HG03571 (cell line): Measurements from ENCODE around the gene MTSS2.

Source experiments
- ATAC-seq: cut with Tn5 transposase; IDR thresholded peaks from one replicate; pipeline ENCODE4 v1.9.1; 2021; ENCODE audit not compliant: unreplicated experiment

Gene MTSS2, protein sequence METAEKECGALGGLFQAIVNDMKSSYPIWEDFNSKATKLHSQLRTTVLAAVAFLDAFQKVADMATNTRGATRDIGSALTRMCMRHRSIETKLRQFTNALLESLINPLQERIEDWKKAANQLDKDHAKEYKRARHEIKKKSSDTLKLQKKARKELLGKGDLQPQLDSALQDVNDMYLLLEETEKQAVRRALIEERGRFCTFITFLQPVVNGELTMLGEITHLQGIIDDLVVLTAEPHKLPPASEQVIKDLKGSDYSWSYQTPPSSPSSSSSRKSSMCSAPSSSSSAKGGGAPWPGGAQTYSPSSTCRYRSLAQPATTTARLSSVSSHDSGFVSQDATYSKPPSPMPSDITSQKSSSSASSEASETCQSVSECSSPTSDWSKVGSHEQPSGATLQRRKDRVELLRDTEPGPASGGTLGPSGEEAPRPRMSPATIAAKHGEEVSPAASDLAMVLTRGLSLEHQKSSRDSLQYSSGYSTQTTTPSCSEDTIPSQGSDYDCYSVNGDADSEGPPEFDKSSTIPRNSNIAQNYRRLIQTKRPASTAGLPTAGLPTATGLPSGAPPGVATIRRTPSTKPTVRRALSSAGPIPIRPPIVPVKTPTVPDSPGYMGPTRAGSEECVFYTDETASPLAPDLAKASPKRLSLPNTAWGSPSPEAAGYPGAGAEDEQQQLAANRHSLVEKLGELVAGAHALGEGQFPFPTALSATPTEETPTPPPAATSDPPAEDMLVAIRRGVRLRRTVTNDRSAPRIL

DNA sequence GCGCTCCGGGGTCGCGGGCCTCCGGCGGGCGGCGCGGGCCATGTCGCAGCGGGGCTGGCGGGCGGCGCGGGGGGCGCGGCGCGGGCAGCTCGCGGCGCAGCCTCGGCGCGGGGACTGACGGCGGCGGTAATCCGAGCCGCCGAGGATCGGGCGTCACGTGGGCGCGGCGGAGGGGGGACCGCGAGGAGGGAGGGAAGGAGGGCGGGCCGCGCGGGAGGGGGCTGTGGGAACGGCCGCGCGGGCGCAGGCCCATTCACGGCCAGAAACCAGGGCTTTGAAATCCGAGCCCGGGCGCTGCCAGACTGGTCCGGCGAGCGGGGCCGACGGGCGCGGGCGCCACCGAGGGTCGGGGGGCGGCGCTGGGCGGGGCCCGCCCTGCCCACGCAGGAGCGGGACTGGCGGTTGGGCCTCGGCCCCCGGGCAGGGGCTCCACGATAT is at the start of gene MTSS2:
TSS of gene MTSS2 (minus strand) at position 116 of the 438 bp plus-strand sequence. CDS start 262 bp downstream, outside the sequence.
- no peak for ATAC-seq

DNA sequence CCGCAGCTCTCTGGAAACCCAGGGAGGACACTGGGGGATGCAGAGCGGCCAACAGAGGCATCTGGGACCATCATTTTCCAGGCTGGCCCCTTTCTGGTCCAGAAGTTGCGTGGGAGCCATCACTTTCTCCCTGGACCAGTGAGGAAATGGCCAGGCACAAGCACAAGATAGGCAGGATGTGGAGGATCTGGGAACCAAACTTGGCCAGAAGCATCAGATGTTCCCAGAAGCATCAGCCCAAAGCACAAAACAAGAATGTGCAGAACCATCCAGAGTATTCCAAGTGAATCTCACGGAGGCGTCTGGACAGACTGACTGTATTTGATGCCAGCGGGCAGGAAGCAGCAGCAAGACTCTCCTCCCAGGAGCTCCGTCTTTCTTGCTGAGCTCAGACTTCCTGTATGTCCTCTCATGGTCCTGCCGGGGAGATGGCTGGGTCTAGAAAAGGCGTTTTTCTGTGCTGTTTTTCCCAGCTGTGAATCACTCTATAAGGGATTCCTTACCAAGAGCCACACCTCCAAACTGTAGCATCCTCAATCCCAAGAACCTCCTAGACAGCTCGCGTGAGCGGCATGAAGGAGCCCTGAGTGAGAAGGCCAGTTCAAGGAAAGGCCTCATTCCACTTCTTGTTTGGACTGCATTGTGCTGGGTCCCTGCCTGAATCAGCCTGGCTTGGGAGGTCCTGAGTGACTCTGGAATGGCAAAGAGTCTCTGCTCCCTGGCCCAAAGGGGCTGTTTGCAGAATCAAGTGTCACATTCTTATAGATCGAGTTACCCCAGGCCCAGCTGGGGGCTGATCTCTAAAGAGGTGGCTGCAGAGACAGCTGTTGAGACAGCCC is 49.5 kb upstream of the MTSS2 start:
- no peak for ATAC-seq

DNA sequence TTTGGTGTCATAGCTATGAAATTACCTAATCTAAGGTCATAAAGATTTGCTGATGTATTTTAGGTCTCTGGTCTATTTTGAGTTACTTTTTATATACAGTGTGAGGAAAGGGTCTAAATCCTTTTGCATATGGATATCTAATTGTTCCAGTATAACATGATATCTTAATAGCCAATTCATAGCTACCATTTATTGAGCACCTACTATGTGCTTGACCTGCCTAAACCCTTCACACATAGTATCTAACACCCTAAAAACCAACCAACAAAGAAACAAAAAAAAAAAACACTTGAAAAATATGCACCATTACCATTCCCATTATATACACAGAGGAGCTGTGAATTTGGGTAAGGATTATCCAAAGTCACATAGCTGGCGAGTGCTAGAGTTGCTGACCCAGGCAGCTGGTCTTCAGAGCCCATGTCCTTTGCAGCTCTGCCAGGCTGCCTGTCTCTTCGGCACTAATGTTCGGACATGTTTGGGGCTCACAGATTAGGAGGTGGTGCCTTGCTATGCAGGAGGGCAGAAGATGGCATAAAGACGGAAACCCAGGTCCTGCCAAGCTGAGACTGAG is 48.8 kb upstream of the MTSS2 start:
- no peak for ATAC-seq

DNA sequence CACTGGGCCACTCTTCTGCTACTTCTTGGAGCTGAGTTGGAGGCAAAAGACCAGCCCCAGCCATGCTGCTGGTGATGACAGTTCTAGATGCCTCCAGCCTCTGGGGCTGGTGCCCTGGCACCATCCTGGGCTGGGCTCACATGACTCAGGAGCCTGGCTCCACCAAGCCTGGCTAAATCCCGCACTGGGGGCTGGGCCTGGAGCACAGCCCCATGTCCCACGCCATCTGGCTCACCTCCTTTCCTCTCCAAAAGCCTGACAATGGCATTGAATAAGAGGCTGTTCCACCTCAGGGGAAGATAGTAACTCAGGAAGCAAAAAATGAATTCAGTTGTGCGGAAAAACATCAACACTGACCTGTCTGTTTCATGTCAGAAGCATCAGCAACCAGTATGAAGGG is 45.1 kb upstream of the MTSS2 start:
- ATAC-seq = no peak

DNA sequence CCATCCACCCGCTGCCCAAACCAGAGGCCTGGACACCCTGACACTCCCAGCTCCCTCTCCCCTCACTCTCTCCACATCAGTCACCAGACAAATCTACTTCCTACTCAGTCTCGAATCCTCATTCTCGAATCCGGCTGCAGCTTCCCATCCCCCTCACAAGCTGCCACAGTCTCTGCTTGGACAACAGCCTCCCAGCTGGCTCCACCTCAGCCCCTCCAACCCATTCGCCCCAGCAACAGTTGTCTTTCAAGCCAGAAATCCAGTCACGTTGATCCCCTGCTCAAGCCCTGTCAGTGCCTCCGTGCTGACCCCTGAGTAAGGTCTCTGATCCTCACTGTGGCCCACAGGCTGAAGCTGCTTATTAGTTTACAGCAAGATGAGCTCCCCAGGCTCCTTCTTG is 44.2 kb upstream of the MTSS2 start:
- ATAC-seq = no peak

DNA sequence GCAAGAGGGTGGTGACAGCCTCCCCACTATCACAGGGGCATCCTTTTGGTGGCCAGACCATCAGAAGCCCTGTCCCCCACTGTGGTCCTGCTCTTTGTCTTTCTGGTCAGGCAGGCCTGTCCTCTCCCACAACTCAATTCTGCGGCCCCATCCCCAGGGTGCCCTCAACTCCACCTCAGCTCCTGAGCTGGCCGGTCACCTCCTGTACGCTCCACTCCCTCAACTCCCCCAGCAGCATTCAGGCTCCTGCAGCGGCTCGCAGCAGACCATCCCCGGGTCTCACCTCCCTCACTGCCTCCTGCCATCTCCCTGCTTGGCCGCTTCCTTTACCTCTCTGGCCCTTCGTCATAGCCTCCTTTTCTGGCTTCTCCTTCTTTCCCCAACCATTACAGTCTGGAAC is 43.4 kb upstream of the MTSS2 start:
- ATAC-seq = no peak

DNA sequence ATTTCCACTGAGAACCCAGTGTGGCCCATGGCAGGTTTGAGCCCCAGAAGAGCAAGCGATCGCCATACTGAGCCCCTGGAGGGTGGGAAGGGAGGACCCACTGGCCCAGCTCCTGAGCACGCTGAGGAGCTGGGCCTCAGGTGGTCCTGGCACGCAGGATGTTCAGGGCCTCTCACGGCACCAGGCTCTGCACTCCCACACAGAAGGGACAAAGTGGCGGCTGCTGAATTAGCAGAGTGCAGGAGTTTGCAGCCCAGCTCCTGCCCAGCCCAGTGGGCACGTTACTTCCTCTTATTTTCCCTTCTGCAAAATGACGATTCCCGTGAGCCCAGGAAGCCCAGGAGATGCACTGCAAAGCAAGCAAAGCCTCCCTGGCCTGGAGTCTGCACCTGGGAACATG is 42.3 kb upstream of the MTSS2 start:
- ATAC-seq = no peak

DNA sequence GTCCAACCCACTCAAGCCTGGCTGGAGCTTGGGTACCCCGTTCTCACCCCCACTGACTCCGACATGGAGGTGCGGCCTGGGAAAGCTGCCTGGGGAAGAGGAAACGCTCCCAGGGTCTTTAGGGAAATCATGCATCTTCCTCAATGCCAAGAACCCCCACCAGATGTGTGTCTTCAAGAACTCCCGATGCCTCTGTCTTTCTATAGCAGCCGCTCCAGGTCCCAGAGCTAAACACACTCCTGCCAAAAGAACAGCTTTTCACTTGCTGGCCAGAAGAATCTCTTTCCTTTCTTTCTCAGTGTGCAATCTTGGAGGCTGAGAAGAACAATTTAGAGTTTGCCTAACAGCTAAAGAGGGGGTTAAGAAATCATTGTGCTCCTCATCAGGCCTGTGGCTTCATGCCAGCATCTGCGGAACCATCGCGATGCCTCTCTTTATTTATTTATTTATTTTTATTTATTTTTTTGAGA is 41.1 kb upstream of the MTSS2 start:
- no peak for ATAC-seq

DNA sequence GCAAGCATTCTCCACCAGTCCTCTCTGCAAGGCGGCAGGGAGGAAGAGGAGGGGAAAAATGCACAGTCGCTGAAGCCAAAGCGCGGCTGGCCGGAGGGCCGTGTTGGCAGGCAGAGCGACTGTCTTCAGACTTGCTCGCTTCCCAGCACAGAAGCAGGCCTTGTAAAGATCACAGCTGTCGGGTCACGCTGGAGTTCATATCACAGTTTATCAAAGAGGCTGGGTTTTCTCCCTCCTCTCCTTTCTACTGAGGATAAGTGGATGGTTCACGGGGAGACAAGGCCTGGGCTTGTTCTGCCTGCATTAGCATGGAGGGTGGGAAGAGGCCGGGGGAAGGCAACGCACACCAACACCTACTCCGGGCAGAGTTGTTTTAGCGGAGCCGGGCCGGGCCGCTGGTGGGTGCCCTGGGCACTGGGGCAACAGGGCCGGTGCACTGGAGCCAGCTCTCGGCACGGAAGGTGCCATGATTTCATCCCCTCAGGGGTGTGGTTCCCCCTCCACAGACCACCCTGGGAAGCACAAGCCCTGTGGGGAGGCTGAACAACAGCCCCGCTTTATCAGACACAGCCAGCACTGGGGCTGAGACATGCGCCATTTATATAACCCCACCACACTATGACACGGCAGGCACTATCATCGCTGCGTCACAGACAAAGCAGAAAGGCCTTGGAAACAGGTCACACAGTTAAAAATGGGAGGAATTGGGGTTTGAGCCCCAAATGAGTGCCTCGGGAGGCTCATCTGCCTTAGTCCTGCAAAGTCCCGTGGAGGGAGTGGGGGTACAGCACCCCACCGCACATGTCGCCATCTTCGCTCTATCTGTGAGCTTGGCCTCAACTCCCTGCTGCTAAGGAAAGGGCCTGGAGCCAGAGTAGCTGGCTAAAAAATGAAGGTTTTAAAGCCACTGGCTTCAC is 40.3 kb upstream of the MTSS2 start:
- ATAC-seq = no peak

DNA sequence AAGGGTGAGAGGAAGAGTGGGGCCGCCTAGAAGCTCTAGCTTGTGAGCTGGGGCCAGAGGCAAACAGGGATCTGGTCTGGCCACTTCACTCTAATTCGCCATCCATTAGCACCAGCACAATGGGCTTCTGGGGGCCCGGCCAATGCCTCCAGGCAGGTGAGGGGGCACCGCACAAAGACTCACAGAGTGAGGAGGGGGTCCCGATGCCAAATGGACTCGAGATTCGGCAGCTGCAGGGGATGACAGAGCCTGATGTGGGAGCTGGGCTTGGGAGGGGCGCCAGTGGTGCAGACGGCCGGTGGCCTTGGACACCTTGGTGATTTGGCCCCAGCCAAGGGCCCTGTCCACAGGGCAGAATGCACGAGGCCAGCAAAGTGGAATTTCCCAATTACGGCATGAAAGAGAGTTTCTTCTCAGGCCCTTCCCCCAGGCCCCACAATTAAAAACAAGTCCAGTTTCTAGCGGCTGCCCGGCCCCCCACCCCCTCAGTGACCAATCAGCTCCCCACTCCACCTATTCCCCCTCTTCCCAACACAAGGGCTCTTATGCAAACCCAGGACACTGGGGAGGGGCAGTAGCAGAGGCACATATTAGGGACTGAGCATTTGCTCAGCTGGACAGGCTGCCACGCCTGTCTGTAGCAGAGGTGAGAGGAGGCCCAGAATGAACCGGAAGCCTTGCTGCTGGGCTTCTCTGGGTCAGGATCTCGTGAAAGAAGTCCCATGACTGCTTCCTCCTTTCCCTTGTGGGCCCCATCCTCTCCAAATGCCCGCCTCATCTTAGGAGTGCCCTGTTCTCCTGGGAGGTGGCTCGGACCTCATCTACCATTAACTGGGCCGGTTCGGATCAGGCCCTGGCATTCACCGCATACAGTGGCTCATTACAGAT is 39.4 kb upstream of the MTSS2 start:
- no peak for ATAC-seq

DNA sequence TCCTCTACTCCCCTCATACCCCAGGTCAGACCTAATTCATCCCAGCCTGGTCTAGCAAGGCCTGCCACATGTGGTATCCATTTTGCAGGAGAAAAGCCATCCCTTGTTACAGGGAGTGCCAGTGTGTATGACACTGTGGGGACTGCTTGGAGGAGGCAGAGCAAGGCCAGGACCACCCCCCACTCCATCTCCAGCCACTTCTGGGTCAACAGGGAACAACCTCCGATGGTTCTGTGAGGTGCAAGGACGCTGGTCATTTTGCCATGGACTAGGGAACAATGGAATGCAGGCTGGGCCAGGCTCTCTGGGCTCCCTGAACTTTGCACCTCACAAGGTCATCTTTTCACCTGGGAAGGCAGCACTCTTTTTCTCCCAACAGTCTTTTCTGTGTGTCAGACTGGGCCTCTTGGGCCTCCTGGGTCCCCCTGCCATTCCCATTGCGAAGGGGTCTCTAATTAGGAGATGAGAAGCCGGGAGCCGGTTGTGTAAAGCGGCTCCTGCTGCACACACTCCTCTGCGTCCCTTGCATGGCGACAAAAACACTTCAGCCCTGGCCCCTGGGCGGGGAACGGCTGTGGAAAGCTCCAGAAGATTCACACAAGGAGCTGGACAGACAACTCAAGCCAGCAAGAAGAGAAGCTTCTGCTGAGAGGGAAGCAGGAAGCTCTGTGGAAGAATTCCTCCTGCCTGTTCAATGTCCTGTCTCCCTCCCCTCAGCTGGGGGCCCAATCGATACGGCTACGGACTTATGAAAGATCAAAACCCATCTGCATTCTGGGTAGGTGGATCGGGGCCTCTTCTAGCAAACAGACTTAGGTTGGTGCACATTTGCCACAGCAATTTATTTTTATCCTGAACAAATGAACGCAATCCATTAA is 38.5 kb upstream of the MTSS2 start:
- ATAC-seq = no peak

DNA sequence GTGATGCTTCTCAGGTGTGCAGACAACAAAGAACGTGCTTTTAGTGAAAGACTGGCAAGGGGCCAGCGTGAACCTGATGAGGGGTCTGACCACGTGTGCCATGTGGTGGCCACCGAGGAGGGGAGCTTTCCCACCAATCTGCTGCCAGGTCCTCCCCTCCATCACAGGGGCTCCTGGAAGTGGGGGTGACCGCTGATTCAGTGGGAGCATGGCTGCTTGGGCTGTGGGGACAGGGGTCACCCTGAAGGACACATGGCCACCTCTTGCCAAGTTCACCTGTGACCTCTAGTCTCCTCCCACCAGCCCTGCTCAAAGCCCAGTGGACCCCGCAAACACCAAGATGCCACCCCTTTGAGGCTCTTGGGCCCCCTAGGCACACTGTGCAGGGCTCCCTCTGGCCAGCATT is 37.9 kb upstream of the MTSS2 start:
- no peak for ATAC-seq

DNA sequence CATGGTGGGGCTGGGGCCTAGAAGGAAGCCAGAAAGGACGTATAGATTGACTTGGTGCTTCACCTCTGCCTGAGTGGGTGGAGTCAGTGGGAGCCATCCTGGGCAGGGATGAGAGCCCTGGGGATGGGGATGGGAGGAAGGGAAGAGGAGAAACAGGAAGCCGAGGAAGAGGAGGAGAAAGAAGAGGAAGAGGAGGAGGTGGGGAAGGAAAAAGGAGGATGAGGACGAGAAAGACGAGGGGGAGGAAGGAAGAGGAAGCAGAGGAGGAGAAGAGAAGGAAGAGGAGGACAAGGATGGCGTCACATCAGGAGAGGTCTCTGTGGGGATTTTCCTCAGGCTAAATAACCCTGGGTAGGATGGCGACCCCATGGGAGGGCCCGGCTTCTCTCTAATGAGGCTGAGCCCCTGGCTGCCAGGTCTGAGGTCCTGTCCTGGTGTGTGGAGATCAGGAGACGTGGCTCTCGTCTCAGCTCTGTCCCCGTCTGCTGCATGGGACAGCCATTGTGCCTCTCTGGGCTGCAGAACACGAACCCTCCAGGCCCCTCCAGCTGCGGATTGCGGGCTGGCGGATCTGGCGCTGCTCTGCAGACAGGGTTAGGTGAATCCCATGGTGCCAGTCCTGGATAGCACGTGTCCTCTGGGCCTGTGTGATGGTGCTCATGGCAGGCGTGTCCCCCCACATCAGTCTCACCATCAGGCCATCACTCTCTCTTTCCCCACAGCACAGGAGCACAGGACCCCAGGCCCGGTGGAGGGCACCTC is 35.5 kb upstream of the MTSS2 start:
- no peak for ATAC-seq

DNA sequence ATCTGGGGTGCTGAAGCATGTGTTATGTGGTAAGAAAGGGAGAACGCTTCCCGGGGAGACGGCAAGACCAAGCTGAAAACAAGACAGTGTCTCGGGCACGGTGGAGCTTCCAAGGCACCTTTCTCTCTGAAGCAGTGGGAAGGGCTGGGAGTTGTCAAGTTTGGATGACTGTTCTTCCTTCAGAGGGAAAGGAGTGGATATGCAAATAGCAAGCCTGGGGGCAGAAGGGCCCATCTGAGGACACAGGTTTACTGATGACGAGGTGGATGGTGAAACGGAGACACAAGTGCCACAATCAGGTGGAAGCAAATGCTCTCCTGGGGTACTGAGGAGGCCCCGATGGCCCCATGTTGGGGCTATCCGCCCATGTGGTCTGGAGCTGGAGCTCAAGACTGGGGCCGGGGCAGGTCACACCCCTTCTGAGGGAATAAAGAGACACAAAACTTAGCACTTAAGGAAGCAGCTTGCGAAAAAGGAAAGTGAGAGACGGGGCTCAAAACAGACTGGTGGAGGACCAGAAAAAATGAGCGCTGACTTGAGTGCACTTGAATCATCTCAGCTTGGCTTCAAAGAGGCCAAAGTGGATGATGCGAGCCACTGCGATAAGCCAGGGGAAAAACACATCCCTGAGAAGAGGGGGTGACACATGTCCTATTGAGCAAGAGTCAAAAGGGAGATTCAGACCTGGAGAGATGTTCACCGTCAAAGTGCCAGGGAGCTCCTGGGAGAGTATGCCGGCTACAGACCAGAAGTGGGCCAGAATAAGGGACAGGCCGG is 34.8 kb upstream of the MTSS2 start:
- no peak for ATAC-seq

DNA sequence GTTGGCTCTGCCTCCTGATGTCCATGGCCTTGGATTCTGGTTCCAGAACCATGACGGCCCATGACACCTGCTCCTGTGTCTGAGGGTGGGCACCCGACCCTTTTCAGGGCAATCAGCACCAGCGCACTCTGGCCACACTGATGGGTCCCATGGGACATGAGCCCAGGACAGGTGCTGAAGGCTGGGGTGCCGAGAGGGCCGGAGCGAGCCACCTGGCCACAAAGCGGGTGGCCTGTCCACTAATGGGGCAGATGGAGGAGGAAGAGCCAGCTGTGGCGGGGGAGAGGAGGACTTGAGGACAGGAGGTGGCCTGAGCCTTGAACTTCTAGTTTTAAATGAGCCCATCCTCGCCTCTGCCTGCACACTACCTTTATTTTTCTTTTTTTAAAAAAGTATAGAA is 31.2 kb upstream of the MTSS2 start:
- no peak for ATAC-seq

DNA sequence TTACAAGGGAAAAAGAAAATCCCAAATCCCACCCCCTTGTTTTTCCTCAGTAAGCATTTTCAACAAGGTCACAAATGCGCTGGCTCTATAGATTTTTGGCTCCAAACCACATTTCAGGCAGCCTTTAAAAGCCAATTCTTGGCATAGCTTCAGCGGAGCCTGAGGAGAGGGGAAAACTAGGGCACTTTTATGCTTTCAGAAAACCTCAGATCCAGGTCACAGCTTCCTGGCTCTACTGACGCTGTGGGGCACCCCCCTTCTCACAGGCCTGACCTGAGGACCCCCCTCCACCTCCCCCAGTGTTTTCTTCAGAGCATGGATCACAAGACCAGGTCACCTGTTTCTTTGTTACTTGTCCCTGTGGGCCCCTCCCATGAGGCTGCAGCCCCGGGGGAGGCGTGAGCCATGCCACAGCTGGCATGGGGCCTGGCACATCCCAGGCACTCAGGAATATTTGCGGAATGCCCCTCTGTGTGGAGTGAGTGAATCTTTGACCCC is 30.1 kb upstream of the MTSS2 start:
- ATAC-seq = no peak
